ENCODE results near the gene ILF3. TPM values are rescaled to one million over a fixed set of nuclear protein-coding genes. Genes with fewer than 3 reads are reported as not detected.

The ILF3 gene
- total and polyA plus RNA-seq, 2 of the 13 experiments (the other 11 are each of a cell fraction or from before 2014, with no cell fraction given), result 120 to 173 TPM

DNA sequence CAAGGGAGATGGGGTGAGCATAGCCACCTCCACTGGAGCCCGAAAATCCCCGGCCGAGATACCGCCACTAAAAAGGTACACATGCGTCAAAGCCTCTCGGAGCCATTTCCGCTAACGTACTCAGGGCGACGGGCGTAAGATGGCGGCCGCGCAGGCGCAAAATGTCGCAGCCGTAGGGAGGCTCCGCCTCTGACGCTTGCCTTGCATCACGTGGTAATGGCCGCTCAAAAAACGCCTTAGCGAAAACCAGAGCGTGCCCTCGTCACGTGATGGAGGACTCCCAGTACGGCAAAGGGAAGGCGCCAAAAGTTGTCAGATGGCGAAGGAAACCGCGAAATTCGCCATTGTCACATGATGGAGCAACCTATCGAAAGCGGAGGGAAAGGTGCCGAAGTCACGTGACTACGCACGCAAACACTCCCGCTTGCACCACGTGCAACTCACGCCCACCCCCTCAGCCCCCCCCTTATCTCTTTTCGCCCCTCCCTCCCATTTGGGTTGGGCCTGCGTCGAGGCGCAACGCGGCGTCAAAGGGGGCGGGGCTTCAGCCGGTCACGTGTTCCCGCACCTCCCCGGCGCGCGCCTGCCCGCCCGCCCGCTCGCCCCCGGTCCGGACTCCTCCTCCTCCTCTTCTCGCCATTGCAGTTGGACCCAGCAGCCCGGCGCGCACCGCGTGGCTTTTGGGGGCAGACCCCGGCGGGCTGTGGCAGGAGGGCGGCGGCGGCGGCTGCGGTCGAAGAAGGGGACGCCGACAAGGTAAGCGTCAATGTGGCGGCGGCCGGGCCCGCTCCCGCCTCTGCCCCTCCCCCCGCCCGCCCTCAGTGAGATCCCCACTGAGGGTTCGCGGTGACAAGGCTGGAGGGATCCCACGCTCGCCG is at the start of gene ILF3 (continued):
- peak; percentile 70 for TF ChIP-seq ZSCAN21 (CRISPR knock-in tag; IDR thresholded peaks at IDR 0.05; ENCODE audit: borderline replicate concordance)
- TF ChIP-seq ELF3 (CRISPR knock-in tag; IDR thresholded peaks at IDR 0.05), result peak; percentile 62; the same call in 1 of the 2 replicates
- no peak for TF ChIP-seq AGO2 (optimal IDR thresholded peaks at IDR 0.05; ENCODE audit: low read depth, low read length)
- TF ChIP-seq FOXC1 (CRISPR knock-in tag; IDR thresholded peaks at IDR 0.05; ENCODE audit: borderline replicate concordance), result peak; percentile 79
- TF ChIP-seq CHD2 (IDR thresholded peaks at IDR 0.05; ENCODE audit: low read depth, low read length), result no peak; the same call in 1 of the 2 replicates
- TF ChIP-seq ZNF253 (CRISPR knock-in tag; IDR thresholded peaks at IDR 0.05; ENCODE audit: borderline replicate concordance), result no peak; the same call in 1 of the 2 replicates
- 0 out of 2 replicates have a peak, but pooled peaks have one; percentile 37 for TF ChIP-seq ZFP1 (CRISPR knock-in tag; IDR thresholded peaks at IDR 0.05)
- TF ChIP-seq SP1 (IDR thresholded peaks at IDR 0.05), result no peak
- TF ChIP-seq SP1 (CRISPR knock-in tag; IDR thresholded peaks at IDR 0.05), result peak; percentile 85
- no peak for TF ChIP-seq TMF1 (CRISPR knock-in tag; IDR thresholded peaks at IDR 0.05; ENCODE audit: low read depth)
- TF ChIP-seq, protein P1, sequence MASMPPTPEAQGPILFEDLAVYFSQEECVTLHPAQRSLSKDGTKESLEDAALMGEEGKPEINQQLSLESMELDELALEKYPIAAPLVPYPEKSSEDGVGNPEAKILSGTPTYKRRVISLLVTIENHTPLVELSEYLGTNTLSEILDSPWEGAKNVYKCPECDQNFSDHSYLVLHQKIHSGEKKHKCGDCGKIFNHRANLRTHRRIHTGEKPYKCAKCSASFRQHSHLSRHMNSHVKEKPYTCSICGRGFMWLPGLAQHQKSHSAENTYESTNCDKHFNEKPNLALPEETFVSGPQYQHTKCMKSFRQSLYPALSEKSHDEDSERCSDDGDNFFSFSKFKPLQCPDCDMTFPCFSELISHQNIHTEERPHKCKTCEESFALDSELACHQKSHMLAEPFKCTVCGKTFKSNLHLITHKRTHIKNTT (CRISPR knock-in tag; IDR thresholded peaks at IDR 0.05), result no peak
- peak; percentile 24; the same call in 1 of the 2 replicates for TF ChIP-seq JUN (CRISPR knock-in tag; IDR thresholded peaks at IDR 0.05)
- TF ChIP-seq HOXA7 (CRISPR knock-in tag; IDR thresholded peaks at IDR 0.05), result no peak
- peak; percentile 15; the same call in 1 of the 2 replicates for TF ChIP-seq ZNF550 (CRISPR knock-in tag; IDR thresholded peaks at IDR 0.05; ENCODE audit: borderline replicate concordance)
- peak; percentile 8; the same call in 1 of the 2 replicates for TF ChIP-seq FOXJ3 (CRISPR knock-in tag; IDR thresholded peaks at IDR 0.05; ENCODE audit: borderline replicate concordance)
- TF ChIP-seq POLR2AphosphoS2 (IDR thresholded peaks at IDR 0.05; ENCODE audit: low read depth, low read length), result 0 out of 2 replicates have a peak, but pooled peaks have one; percentile 50
- 0 out of 2 replicates have a peak, but pooled peaks have one; percentile 1 for TF ChIP-seq NRL (CRISPR knock-in tag; IDR thresholded peaks at IDR 0.05; ENCODE audit: borderline replicate concordance)
- peak; percentile 84 for TF ChIP-seq SIN3A (IDR thresholded peaks at IDR 0.05; ENCODE audit: borderline replicate concordance, low read depth, low read length)
- TF ChIP-seq ZNF251 (CRISPR knock-in tag; IDR thresholded peaks at IDR 0.05), result no peak
- TF ChIP-seq BRCA1 (CRISPR knock-in tag; IDR thresholded peaks at IDR 0.05), result peak; percentile 91; the same call in 1 of the 2 replicates
- no peak for TF ChIP-seq EZH2 (conservative IDR thresholded peaks at IDR 0.05; ENCODE audit: low read depth, low read length)
- peak; percentile 83; the same call in 1 of the 2 replicates for TF ChIP-seq HOXD1 (CRISPR knock-in tag; IDR thresholded peaks at IDR 0.05)
- no peak for TF ChIP-seq MTA1 (CRISPR knock-in tag; IDR thresholded peaks at IDR 0.05; ENCODE audit: borderline replicate concordance)
- no peak; the same call in 1 of the 2 replicates for TF ChIP-seq ZNF780A (CRISPR knock-in tag; IDR thresholded peaks at IDR 0.05)
- TF ChIP-seq HIVEP1 (CRISPR knock-in tag; IDR thresholded peaks at IDR 0.05), result peak; percentile 75
- no peak for TF ChIP-seq ZNF337 (CRISPR knock-in tag; IDR thresholded peaks at IDR 0.05; ENCODE audit: borderline replicate concordance, low read depth)
- no peak for TF ChIP-seq HNRNPH1 (optimal IDR thresholded peaks at IDR 0.05; ENCODE audit: low read depth, low read length)
- peak; percentile 90; the same call in 1 of the 2 replicates for TF ChIP-seq ZNF792 (CRISPR knock-in tag; IDR thresholded peaks at IDR 0.05)
- TF ChIP-seq RXRB (CRISPR knock-in tag; IDR thresholded peaks at IDR 0.05; ENCODE audit: borderline replicate concordance), result no peak
- TF ChIP-seq, protein P2, sequence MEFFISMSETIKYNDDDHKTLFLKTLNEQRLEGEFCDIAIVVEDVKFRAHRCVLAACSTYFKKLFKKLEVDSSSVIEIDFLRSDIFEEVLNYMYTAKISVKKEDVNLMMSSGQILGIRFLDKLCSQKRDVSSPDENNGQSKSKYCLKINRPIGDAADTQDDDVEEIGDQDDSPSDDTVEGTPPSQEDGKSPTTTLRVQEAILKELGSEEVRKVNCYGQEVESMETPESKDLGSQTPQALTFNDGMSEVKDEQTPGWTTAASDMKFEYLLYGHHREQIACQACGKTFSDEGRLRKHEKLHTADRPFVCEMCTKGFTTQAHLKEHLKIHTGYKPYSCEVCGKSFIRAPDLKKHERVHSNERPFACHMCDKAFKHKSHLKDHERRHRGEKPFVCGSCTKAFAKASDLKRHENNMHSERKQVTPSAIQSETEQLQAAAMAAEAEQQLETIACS (CRISPR knock-in tag; IDR thresholded peaks at IDR 0.05), result peak; percentile 80
- peak; percentile 55; the same call in 1 of the 2 replicates for TF ChIP-seq ZNF263 (CRISPR knock-in tag; IDR thresholded peaks at IDR 0.05)

Measured in HepG2 (cell line).